Measurements from ENCODE around the gene COL6A6.

DNA sequence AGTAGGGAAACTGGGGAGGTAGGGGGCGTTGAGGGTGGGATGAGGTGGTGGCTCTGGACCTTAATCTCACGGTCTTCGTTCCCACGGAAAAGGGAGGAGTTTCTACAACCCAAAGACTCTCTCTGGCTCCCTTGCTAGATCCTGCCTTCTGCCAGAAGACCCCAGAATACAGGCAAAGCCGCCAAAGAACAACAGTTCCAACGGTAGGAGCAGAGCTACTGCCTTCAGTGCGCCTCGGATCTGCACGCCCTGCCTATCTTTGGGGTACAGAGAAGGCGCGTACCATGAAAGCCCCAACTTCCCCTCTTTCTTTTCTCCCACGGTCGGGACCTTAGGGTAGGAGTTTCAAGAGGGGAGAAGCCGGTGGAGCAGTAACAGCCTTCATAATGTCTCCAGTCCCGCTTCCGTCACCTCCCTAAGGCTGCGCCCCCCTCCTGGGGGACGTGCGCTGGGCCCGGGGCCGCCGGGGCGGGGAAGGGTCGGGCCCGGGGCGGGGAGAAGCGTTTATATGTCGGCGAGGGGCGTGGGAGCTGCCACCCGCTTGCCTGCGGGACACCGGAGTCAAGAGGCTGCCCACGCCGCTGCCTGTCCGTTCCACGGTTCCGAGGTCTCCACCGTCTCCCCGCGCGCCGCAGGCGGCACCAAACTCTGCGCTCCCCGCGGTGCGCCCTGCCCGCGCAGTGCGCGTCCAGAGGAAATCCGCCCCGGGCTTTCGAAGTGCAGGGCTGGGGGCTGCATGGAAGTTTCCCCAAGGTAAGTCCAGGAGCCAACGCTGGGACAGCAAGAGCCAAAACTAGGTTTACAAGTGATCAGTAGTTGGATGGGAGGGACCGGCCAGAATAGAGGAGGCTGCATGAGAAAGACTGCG, at the start of gene COL6A6:
- TF ChIP-seq, protein P1, sequence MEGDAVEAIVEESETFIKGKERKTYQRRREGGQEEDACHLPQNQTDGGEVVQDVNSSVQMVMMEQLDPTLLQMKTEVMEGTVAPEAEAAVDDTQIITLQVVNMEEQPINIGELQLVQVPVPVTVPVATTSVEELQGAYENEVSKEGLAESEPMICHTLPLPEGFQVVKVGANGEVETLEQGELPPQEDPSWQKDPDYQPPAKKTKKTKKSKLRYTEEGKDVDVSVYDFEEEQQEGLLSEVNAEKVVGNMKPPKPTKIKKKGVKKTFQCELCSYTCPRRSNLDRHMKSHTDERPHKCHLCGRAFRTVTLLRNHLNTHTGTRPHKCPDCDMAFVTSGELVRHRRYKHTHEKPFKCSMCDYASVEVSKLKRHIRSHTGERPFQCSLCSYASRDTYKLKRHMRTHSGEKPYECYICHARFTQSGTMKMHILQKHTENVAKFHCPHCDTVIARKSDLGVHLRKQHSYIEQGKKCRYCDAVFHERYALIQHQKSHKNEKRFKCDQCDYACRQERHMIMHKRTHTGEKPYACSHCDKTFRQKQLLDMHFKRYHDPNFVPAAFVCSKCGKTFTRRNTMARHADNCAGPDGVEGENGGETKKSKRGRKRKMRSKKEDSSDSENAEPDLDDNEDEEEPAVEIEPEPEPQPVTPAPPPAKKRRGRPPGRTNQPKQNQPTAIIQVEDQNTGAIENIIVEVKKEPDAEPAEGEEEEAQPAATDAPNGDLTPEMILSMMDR (IDR thresholded peaks at IDR 0.05; ENCODE audit: poor library complexity), result no peak
- TF ChIP-seq EZH2 (IDR thresholded peaks at IDR 0.05; ENCODE audit: borderline replicate concordance) (peak; percentile 61), EZH2phosphoT487 (IDR thresholded peaks at IDR 0.05; ENCODE audit: low read depth, severe bottlenecking, unreplicated experiment) (no peak)
